C4-2B (cell line): ENCODE measurements around the gene PRKG1.

Experiments used
- CTCF ChIP-seq: fragments of 450-650 bp; conservative IDR thresholded peaks from 2 replicates; pipeline ENCODE4 v1.5.1; 2017; ENCODE audit warnings: mild to moderate bottlenecking
- ZFX ChIP-seq: fragments of 450-650 bp; IDR thresholded peaks from 2 replicates; pipeline ENCODE4 v1.6.1; 2017

- no peak for TF ChIP-seq CTCF
- TF ChIP-seq ZFX: no peak
Measured at GRCh38 chr10:51857305-51857704, 783.0 kb downstream of the PRKG1 start.
